ENCODE data around the gene PON1.

Gene PON1

GRCh38 chr7:95262875-95263274 is 61.5 kb downstream of the PON1 start:
- no peak overlapping the region for H3K4me3 Mint-ChIP-seq
- H3K36me3 Mint-ChIP-seq (ENCODE audit: low read depth) = no peaks in the 10 kb centered on the region
- no peaks in the 10 kb centered on the region for H3K4me1 Mint-ChIP-seq (ENCODE audit: low read depth)
- no peaks in the 10 kb centered on the region for H3K27me3 Mint-ChIP-seq
- intact Hi-C loops (cut with micrococcal nuclease) = no loop called here
- no peaks in the 10 kb centered on the region for H3K9me3 Mint-ChIP-seq
- no peak overlapping the region for H3K27ac Mint-ChIP-seq

- Mint-ChIP-seq H3K4me1 (ENCODE audit: low read depth) (no peaks in the 10 kb centered on the region), H3K27me3 (no peaks in the 10 kb centered on the region), H3K4me3 (no peak overlapping the region), H3K27ac (no peak overlapping the region), H3K36me3 (ENCODE audit: low read depth) (no peaks in the 10 kb centered on the region), H3K9me3 (no peaks in the 10 kb centered on the region)
- intact Hi-C loops (cut with micrococcal nuclease) = no loop called here
Observed at GRCh38 chr7:95261895-95262415, 62.4 kb downstream of the PON1 start.

GRCh38 chr7:95255691-95256090 is 68.6 kb downstream of the PON1 start:
- H3K4me1 Mint-ChIP-seq (ENCODE audit: low read depth) = no peaks in the 10 kb centered on the region
- no peaks in the 10 kb centered on the region for H3K27me3 Mint-ChIP-seq
- intact Hi-C loops (cut with micrococcal nuclease) = no loop called here
- H3K27ac Mint-ChIP-seq = no peak overlapping the region
- no peaks in the 10 kb centered on the region for H3K9me3 Mint-ChIP-seq
- H3K4me3 Mint-ChIP-seq = no peak overlapping the region
- H3K36me3 Mint-ChIP-seq (ENCODE audit: low read depth) = no peaks in the 10 kb centered on the region

- no peaks in the 10 kb centered on the region for H3K27me3 Mint-ChIP-seq
- intact Hi-C loops (cut with micrococcal nuclease) = no loop called here
Observed at GRCh38 chr7:95253986-95254385, 70.3 kb downstream of the PON1 start.

GRCh38 chr7:95251966-95252365 is 72.4 kb downstream of the PON1 start:
- Mint-ChIP-seq H3K36me3 (ENCODE audit: low read depth) (no peaks in the 10 kb centered on the region), H3K4me1 (ENCODE audit: low read depth) (no peaks in the 10 kb centered on the region), H3K27ac (no peak overlapping the region), H3K27me3 (no peaks in the 10 kb centered on the region), H3K4me3 (no peak overlapping the region), H3K9me3 (no peaks in the 10 kb centered on the region)
- intact Hi-C loops (cut with micrococcal nuclease) = no loop called here

More at GRCh38 chr7:95253986-95254385, 70.3 kb downstream of the PON1 start:
- Mint-ChIP-seq H3K4me1 (ENCODE audit: low read depth) (no peaks in the 10 kb centered on the region), H3K27ac (no peak overlapping the region), H3K9me3 (no peaks in the 10 kb centered on the region), H3K36me3 (ENCODE audit: low read depth) (no peaks in the 10 kb centered on the region), H3K4me3 (no peak overlapping the region)

- Mint-ChIP-seq H3K4me3 (no peak overlapping the region), H3K27me3 (no peaks in the 10 kb centered on the region), H3K4me1 (ENCODE audit: low read depth) (no peaks in the 10 kb centered on the region)
Observed at GRCh38 chr7:95250571-95250970, 73.8 kb downstream of the PON1 start.

More at GRCh38 chr7:95250571-95250970, 73.8 kb downstream of the PON1 start:
- intact Hi-C loops (cut with micrococcal nuclease) = no loop called here
- Mint-ChIP-seq H3K27ac (no peak overlapping the region), H3K36me3 (ENCODE audit: low read depth) (no peaks in the 10 kb centered on the region), H3K9me3 (no peaks in the 10 kb centered on the region)
